Central memory CD8-positive, alpha-beta T cell (primary cell): ENCODE data around the gene NR4A2.
A peak's percentile ranks its signal among the peaks of the same experiment; 100 is the strongest.

ENCODE experiments used
- ATAC-seq: fragments of 150-1000 bp; cut with Tn5 transposase; replicated peaks from 2 replicates; pipeline ENCODE4 v1.10.0; 2022; ENCODE audit warnings: mild to moderate bottlenecking, moderate FRiP score, moderate number of reproducible peaks; ENCODE audit not compliant: poor library complexity, severe bottlenecking; ENCODE audit errors: extremely low read depth
- DNase-seq, 2 donors: peaks; one replicate each; pipeline ENCODE4 v3.0.0; 2021; ENCODE audit warnings: low spot score in 2 of 2
- H3K27ac Mint-ChIP-seq: one replicate; pipeline ENCODE4 v1.8.0; 2022; ENCODE audit warnings: low read depth, mild to moderate bottlenecking, moderate library complexity, mixed read lengths
- H3K27me3 Mint-ChIP-seq: one replicate; pipeline ENCODE4 v1.8.0; 2022; ENCODE audit warnings: mixed read lengths
- H3K36me3 Mint-ChIP-seq: one replicate; pipeline ENCODE4 v1.8.0; 2022; ENCODE audit warnings: mild to moderate bottlenecking, moderate library complexity, mixed read lengths; ENCODE audit not compliant: insufficient read depth
- H3K4me1 Mint-ChIP-seq: one replicate; pipeline ENCODE4 v1.8.0; 2022; ENCODE audit warnings: mixed read lengths
- H3K4me3 Mint-ChIP-seq: one replicate; pipeline ENCODE4 v1.8.0; 2022; ENCODE audit warnings: mild to moderate bottlenecking, moderate library complexity, mixed read lengths
- H3K9me3 Mint-ChIP-seq: one replicate; pipeline ENCODE4 v1.8.0; 2022; ENCODE audit warnings: mixed read lengths

Gene NR4A2

DNA sequence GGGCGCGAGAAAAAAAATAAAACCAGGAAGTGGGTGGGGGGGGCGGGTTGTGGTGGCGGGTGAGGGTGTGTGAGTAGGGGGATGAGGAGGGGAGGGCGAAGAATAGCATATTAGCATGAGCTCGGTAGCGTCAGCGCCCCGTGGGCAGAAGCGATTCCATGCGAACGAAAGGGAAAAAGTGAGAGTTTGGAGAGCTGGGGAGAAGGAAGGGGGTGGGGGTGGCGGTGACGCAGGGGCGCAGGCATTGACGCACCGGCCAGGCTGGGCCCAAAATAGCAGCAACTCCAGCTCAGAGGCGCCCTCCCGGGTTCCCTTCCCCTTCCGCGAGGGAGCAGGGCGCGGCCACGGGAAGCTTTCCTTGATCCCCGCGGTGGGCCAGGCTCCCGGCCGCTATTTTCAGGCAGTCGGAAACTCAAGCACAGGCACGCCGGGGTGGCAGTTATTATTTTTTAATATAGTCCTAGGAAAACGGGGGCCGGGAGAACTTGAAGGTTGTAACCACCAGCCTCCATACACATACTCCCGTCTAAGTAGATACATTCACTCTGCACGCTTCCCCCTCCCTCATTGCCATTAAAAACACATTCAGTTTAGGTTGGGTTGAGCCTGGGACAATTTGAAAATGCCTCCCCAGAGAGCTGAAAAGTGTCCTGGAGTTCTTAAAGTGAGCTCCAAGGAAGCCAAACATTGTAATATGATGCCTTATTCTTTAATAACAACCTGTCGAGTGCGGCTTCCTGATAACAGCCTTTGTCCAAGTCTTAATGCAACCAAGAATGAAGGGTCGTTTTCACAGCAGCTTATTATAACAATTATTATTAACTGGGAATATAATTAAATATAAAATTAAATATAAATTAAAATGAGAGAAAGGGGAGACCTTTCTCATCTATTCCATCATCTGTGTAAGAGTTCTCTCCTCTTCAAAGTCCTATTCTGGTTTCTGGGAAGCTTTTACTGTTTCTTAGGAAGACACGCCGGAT, 2.3 kb upstream of the NR4A2 start:
- Mint-ChIP-seq H3K4me3 (peak overlapping the region; percentile 97), H3K36me3 (peaks cover 51% of the 10 kb centered on the region)

DNA sequence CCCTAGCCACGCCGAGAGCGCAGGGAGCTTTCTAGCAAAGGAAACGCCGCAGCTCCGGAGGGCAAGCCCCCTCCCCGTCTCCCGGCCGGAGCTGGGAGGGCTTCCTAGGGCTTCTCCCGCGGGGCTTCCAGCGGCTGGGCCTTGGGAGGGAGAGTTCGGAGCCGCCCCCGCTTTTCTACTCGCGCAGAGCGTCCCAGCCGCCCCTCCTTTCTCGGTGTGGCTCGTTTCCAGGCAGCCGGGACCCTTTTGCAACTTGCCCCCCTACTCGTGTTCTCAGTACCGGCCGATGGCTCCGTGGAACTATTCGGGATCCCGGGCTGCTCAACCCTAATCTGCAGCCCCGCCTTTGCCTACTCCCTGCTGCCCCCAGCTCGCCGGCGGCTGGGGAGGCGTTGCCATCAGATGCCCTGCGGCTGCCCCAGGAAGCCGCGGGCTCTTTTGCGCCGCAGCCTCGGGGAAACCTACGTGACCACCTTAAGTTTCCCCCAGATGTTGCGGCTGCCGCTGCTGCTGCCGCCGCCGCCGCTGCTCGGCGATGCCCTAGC, 1.5 kb upstream of the NR4A2 start:
- H3K27ac Mint-ChIP-seq = peak overlapping the region; percentile 100
- DNase-seq (peak; percentile 67 to 75), ATAC-seq (peak; percentile 29)
- peaks cover 56% of the 10 kb centered on the region for H3K4me1 Mint-ChIP-seq
- H3K9me3 Mint-ChIP-seq = no peaks in the 10 kb centered on the region
- H3K27me3 Mint-ChIP-seq = peaks cover 12% of the 10 kb centered on the region
- H3K4me3 Mint-ChIP-seq = peak overlapping the region; percentile 97
- H3K36me3 Mint-ChIP-seq = peaks cover 58% of the 10 kb centered on the region

More for the DNA sequence above, 2.3 kb upstream of the NR4A2 start:
- peaks cover 7% of the 10 kb centered on the region for H3K27me3 Mint-ChIP-seq
- no peaks in the 10 kb centered on the region for H3K9me3 Mint-ChIP-seq
- ATAC-seq (peak; percentile 38), DNase-seq (peak in 1 of 2 donors; percentile 79)
- peaks cover 52% of the 10 kb centered on the region for H3K4me1 Mint-ChIP-seq
- peak overlapping the region; percentile 100 for H3K27ac Mint-ChIP-seq

DNA sequence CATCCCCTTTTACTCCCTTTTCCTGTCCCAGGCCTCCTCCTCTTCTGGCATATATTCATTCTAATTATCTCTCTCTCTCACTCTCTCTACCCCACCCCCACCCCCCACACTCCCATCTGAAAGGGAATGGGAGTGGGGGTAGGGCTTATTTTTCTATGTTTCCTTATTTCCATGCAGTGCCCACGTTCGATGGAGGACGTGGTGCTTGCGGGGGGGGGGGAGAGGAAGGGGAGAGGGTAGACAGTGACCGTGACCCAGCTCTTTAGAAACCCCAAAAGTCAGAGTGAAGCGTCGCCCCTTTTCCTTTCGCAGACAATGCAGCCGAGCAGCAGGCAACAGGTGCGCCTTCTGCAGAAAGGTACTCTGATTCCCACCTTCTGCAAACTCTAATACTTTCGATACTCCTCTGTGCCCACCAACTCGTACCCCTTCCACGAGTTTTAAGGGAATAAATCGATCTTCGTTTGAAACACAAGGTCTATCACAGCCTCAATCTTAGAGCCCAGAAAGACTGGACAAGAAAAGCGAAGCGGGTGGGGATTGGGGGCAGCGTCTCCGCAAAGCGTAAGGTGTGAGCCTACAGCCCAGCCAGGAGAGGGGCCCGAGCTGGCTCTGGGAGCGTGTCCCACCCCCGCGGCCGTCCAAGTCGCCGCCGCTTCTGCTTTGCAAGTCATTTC, 891 bp upstream of the NR4A2 start:
- Mint-ChIP-seq H3K9me3 (no peaks in the 10 kb centered on the region), H3K27ac (peak overlapping the region; percentile 100), H3K36me3 (peaks cover 63% of the 10 kb centered on the region), H3K27me3 (peaks cover 12% of the 10 kb centered on the region), H3K4me3 (peak overlapping the region; percentile 97), H3K4me1 (peaks cover 56% of the 10 kb centered on the region)
- no peak for ATAC-seq
- peak in 1 of 2 donors; percentile 39 for DNase-seq

DNA sequence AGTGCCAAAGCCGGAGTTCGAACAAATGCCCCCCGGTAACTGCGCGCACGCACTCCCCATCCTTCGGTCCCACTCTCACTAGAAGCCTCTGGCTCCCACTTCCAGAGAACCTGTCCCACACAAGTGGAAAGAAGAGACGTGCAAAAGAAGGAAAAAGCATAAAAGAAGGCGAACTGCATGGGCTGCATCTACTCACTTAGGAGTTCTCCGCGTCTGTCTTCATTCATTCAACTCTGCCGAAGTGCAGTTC, 312 bp downstream of the NR4A2 start:
- peaks cover 12% of the 10 kb centered on the region for H3K27me3 Mint-ChIP-seq

DNA sequence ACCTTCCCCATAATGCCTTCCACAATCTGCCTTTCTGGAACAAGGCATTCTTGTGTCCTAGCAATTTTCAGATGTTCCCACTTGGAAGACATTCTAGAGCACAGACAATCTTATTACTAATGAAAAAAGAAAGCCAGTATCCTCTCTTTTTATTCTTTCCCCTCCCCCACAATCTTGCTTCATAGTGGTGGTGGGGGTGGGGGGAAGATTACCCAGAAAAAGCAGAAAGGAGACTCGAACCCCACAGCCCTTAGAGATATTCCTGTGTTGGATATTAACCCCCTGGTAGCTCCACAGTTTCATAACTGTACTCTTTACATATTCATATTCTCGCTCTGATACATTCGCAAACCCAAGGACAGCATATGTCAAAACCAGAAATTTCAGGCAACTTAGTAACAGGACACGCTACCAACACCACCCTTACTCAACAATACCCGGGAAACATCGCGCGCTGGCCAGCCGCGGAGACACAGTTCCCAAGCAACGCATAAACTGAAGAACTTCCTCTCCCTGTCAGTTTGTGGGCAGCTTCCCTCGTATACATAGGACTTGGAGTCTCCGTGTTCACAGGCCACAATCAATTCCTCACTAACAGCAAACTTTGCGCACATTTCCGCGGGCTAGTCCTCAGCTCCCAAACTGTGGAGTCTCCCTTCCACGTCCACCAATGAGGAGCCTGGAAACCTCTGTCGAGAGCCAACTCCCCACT, 793 bp downstream of the NR4A2 start:
- Mint-ChIP-seq H3K9me3 (no peaks in the 10 kb centered on the region), H3K4me1 (peaks cover 56% of the 10 kb centered on the region), H3K27me3 (peaks cover 12% of the 10 kb centered on the region), H3K36me3 (peaks cover 79% of the 10 kb centered on the region), H3K27ac (peak overlapping the region; percentile 100), H3K4me3 (peak overlapping the region; percentile 97)
- DNase-seq (peak in 1 of 2 donors; percentile 45), ATAC-seq (no peak)

More for the DNA sequence above, 312 bp downstream of the NR4A2 start:
- DNase-seq = no peak
- H3K4me1 Mint-ChIP-seq = peaks cover 56% of the 10 kb centered on the region
- peaks cover 75% of the 10 kb centered on the region for H3K36me3 Mint-ChIP-seq
- no peaks in the 10 kb centered on the region for H3K9me3 Mint-ChIP-seq
- peak overlapping the region; percentile 97 for H3K4me3 Mint-ChIP-seq
- peak overlapping the region; percentile 100 for H3K27ac Mint-ChIP-seq
- ATAC-seq = peak; percentile 0

DNA sequence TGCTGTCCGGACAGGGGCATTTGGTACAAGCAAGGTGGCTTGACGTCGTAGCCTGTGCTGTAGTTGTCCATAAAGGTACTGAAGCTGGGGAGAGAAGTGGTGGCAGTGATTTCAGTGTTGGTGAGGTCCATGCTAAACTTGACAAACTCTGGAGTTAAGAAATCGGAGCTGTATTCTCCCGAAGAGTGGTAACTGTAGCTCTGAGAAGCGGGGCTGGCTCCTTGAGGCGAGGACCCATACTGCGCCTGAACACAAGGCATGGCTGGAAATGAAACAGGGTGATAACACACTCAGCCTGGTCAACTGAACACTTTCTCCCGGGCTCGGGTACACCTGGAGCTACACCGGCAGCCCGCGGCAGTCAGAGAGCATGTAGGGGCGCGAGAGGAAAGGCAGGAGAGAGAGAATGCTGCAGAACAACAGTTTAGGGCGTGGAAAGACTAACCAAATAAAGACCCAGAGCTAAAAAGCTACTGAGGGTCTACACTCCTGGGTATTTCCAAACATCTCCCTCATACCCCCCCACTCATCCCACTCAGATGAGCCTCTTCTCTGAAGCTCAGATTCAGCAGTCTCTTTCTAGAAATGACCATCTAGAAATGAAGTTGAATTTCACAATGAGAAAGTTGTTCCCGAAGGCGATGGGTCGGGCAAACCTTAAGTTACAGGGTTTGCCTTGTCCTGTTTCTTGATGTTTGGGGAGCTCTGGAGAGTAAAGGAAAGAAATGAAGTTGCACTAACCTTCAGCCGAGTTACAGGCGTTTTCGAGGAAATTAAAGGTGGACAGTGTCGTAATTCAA, 2.4 kb downstream of the NR4A2 start:
- ATAC-seq (no peak), DNase-seq (no peak)
- Mint-ChIP-seq H3K27ac (peak overlapping the region; percentile 100), H3K4me3 (peak overlapping the region; percentile 97), H3K27me3 (peaks cover 12% of the 10 kb centered on the region), H3K4me1 (peaks cover 48% of the 10 kb centered on the region), H3K9me3 (no peaks in the 10 kb centered on the region), H3K36me3 (peaks cover 90% of the 10 kb centered on the region)

DNA sequence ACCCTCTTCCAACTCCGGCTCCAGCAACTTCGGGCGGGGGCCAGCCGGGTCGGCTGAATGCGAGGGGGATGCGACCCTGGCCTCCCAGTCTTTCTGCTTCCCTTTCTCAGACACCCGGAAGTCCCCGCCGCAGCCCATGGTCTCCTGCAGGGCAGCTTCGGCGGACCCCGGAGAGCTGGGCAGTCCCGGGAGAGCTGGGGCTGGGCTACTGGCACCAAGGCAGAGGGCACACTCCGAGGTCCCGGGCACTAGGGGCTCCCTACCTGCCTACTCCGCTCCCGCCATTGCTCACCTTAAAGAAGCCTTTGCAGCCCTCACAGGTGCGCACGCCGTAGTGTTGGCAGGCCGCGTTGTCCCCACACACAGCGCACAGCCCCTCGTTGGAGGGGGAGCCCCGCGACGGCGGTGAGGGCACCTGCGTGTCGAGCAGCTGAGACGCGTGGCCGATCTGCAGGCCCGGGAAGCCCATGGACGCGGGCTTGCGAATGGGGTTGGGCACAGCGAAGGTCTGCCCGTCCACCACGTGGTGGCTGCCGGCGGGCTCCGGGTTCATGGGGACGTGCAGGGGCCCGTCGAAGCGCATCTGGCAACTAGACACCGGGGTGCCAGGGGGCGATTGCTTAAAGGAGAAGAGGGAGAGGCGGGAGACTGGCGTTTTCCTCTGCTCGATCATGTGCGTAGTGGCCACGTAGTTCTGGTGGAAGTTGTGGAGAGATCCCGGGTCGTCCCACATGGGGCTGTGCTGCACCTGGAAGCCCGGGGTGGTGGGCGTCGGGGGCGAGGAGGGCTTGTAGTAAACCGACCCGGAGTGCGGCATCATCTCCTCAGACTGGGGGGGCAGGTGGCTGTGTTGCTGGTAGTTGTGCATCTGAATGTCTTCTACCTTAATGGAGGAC, 3.2 kb downstream of the NR4A2 start:
- H3K36me3 Mint-ChIP-seq = peaks cover 83% of the 10 kb centered on the region
- no peaks in the 10 kb centered on the region for H3K9me3 Mint-ChIP-seq
- no peak for ATAC-seq
- peak in 1 of 2 donors; percentile 25 for DNase-seq
- peak overlapping the region; percentile 100 for H3K27ac Mint-ChIP-seq
- peaks cover 12% of the 10 kb centered on the region for H3K27me3 Mint-ChIP-seq
- peak overlapping the region; percentile 97 for H3K4me3 Mint-ChIP-seq
- H3K4me1 Mint-ChIP-seq = peaks cover 39% of the 10 kb centered on the region

DNA sequence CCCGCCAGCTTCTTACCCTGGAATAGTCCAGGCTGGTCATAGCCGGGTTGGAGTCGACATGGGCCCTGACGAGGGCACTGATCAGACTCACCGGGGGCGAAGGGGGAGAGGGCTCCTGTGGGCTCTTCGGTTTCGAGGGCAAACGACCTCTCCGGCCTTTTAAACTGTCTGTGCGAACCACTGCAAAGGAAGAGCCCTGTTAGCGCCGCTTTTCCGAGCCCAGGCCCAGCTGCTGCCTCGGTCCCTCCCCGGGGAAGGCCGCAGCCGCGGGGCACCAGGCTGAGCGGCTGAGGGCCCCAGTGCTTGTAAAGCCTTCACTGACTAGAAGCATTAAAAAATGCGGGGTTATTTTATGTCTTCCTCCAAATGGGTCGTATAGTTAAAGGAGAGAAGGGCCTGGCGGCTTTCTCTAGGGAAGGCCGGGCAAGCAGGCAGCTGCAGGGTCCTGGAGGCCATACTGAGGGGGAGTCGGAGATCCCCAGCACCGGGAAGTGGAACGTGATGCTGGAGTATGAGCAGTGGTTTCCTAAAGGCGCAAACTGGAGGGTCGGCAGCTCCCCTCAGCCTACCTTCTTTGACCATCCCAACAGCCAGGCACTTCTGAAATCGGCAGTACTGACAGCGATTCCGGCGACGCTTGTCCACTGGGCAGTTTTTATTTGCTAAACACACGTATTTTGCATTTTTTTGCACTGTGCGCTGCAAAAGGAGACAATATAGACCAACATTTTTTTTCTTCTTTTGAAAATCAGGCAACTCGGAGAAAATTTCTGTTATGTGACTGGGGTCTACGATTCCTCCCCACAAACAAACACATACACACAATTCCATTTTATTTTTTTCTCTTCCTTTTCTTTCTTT, 4.5 kb downstream of the NR4A2 start:
- Mint-ChIP-seq H3K36me3 (peaks cover 78% of the 10 kb centered on the region), H3K27me3 (peaks cover 20% of the 10 kb centered on the region), H3K4me1 (peaks cover 30% of the 10 kb centered on the region), H3K27ac (peak overlapping the region; percentile 100), H3K9me3 (no peaks in the 10 kb centered on the region), H3K4me3 (peak overlapping the region; percentile 48)
- DNase-seq = no peak
- no peak for ATAC-seq

DNA sequence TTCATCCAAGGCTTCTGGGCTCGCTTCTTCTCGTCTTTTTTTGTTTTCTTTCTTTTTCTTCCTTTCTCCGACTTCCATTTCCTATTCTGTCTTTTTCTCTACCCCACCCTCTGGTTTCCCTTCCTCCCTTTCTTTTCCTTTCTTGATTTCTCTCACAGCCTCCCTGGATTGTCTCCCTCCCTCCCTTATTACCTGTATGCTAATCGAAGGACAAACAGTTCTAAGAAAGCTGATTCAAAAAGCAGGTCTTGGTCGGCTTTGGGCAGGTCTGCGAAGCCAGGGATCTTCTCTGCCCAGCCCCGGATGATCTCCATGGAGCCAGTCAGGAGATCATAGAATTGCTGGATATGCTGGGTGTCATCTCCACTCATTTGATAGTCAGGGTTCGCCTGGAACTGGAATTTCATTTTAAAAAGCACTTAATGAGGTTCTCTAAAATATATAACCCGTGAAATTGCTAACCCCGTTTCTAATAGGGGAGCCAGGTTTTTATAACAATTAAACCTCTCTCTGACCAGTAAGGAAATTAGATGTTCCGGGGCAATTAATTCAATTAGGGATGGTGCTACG, 5.9 kb downstream of the NR4A2 start:
- peak overlapping the region; percentile 48 for H3K4me3 Mint-ChIP-seq
- ATAC-seq = no peak
- peak overlapping the region; percentile 100 for H3K27ac Mint-ChIP-seq
- no peaks in the 10 kb centered on the region for H3K9me3 Mint-ChIP-seq
- no peak for DNase-seq
- H3K4me1 Mint-ChIP-seq = peaks cover 24% of the 10 kb centered on the region
- H3K36me3 Mint-ChIP-seq = peaks cover 70% of the 10 kb centered on the region
- H3K27me3 Mint-ChIP-seq = peaks cover 35% of the 10 kb centered on the region
